ENCODE results near the gene MKNK1. TPM values are rescaled to one million over a fixed set of nuclear protein-coding genes. Genes with fewer than 3 reads are reported as not detected.

The MKNK1 gene
- total RNA-seq, 2 experiments from 2014 or later: 27.1 to 29.6 TPM

- no peak overlapping the region for H3K27ac ChIP-seq (ENCODE audit: low read depth in 1 of 2, low read length in 2 of 2)
- DNase-seq (no peak), ATAC-seq (ENCODE audit: poor library complexity) (no peak)
- intact Hi-C loops (cut with DNase I, micrococcal nuclease): no loop called here
- no peak overlapping the region for H3K27ac Mint-ChIP-seq
- no peaks in the 10 kb centered on the region for H3K36me3 Mint-ChIP-seq (ENCODE audit: low read depth)
- H3K27me3 ChIP-seq (ENCODE audit: control insufficient read depth in 1 of 2, insufficient read depth in 2 of 2, low read length in 2 of 2): peaks cover 7 to 30% of the 10 kb centered on the region in 2 experiments
- no peak overlapping the region for H3K4me3 Mint-ChIP-seq
- CTCF ChIA-PET: interaction anchor here (0.8 kb wide), 1 partner anchor 9 kb away, joined by 3 read pairs; no protein-coding TSS in a partner anchor
- no peaks in the 10 kb centered on the region for H3K9me3 Mint-ChIP-seq
- no peak for TF ChIP-seq CTCF (IDR thresholded peaks at IDR 0.05)
- no peak overlapping the region for H3K4me3 ChIP-seq (ENCODE audit: low read length)
- peaks cover 55% of the 10 kb centered on the region for H3K27me3 Mint-ChIP-seq
- H3K4me1 ChIP-seq (ENCODE audit: insufficient read depth, low read length): no peaks in the 10 kb centered on the region
- H3K36me3 ChIP-seq (ENCODE audit: insufficient read depth, low read length): no peaks in the 10 kb centered on the region
- H3K4me1 Mint-ChIP-seq (ENCODE audit: low read depth): no peaks in the 10 kb centered on the region
- no peaks in the 10 kb centered on the region for H3K9me3 ChIP-seq (ENCODE audit: control insufficient read depth in 1 of 2, insufficient read depth in 1 of 2, low read length in 2 of 2)
- POLR2A ChIA-PET: no interaction called here
Measured at GRCh38 chr1:46513536-46513935, 90.5 kb downstream of the MKNK1 start.

DNA sequence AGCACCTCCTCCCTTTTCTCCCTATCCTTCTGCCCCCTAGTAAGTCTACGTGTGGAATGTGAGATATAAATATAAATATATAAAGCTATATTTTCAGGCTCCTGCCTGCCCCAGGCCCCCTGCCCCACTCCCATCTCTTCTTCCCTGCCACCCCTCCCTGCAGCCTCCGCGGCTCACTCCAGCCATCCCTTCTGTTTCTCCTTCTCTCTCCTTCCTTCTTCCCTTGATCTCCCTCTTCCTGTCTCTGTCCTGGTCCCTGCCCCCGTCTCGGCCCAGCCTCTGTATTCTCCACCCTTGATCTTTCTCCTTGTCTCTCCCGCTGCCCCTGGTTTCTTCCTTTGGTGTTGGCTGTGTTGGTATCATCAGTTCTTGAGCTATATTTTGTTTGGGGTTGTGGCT is 91.3 kb downstream of the MKNK1 start:
- no peak overlapping the region for H3K4me3 Mint-ChIP-seq
- H3K36me3 Mint-ChIP-seq (ENCODE audit: low read depth): no peaks in the 10 kb centered on the region
- peaks cover 54% of the 10 kb centered on the region for H3K27me3 Mint-ChIP-seq
- intact Hi-C loops (cut with DNase I, micrococcal nuclease): no loop called here
- TF ChIP-seq CTCF (IDR thresholded peaks at IDR 0.05): no peak
- ChIA-PET CTCF (no interaction called here), POLR2A (no interaction called here)
- no peaks in the 10 kb centered on the region for H3K4me1 Mint-ChIP-seq (ENCODE audit: low read depth)
- Histone ChIP-seq H3K27me3 (ENCODE audit: control insufficient read depth in 1 of 2, insufficient read depth in 2 of 2, low read length in 2 of 2) (peaks cover 9 to 26% of the 10 kb centered on the region in 2 experiments), H3K4me1 (ENCODE audit: insufficient read depth, low read length) (no peaks in the 10 kb centered on the region), H3K9me3 (ENCODE audit: control insufficient read depth in 1 of 2, insufficient read depth in 1 of 2, low read length in 2 of 2) (no peaks in the 10 kb centered on the region), H3K36me3 (ENCODE audit: insufficient read depth, low read length) (no peaks in the 10 kb centered on the region), H3K4me3 (ENCODE audit: low read length) (no peak overlapping the region), H3K27ac (ENCODE audit: low read depth in 1 of 2, low read length in 2 of 2) (no peak overlapping the region)
- no peaks in the 10 kb centered on the region for H3K9me3 Mint-ChIP-seq
- no peak overlapping the region for H3K27ac Mint-ChIP-seq
- ATAC-seq (ENCODE audit: poor library complexity): no peak
- DNase-seq: no peak

GRCh38 chr1:46512135-46512791 is 91.8 kb downstream of the MKNK1 start:
- H3K27me3 Mint-ChIP-seq: peaks cover 53% of the 10 kb centered on the region

More at GRCh38 chr1:46512135-46512791, 91.8 kb downstream of the MKNK1 start:
- no peak for TF ChIP-seq CTCF (IDR thresholded peaks at IDR 0.05)
- ChIA-PET CTCF (no interaction called here), POLR2A (interaction anchor here (0.6 kb wide), 1 partner anchor 782 kb away, joined by 4 read pairs; no protein-coding TSS in a partner anchor)
- no peak overlapping the region for H3K4me3 ChIP-seq (ENCODE audit: low read length)
- no peaks in the 10 kb centered on the region for H3K36me3 ChIP-seq (ENCODE audit: insufficient read depth, low read length)
- H3K27ac ChIP-seq (ENCODE audit: low read depth in 1 of 2, low read length in 2 of 2): no peak overlapping the region
- no peaks in the 10 kb centered on the region for H3K4me1 ChIP-seq (ENCODE audit: insufficient read depth, low read length)
- ATAC-seq (ENCODE audit: poor library complexity): no peak
- no peaks in the 10 kb centered on the region for H3K9me3 Mint-ChIP-seq
- peaks cover 9 to 26% of the 10 kb centered on the region in 2 experiments for H3K27me3 ChIP-seq (ENCODE audit: control insufficient read depth in 1 of 2, insufficient read depth in 2 of 2, low read length in 2 of 2)
- no peak for DNase-seq
- no peak overlapping the region for H3K4me3 Mint-ChIP-seq
- H3K36me3 Mint-ChIP-seq (ENCODE audit: low read depth): no peaks in the 10 kb centered on the region
- no peak overlapping the region for H3K27ac Mint-ChIP-seq
- intact Hi-C loops (cut with DNase I, micrococcal nuclease): no loop called here
- no peaks in the 10 kb centered on the region for H3K9me3 ChIP-seq (ENCODE audit: control insufficient read depth in 1 of 2, insufficient read depth in 1 of 2, low read length in 2 of 2)
- H3K4me1 Mint-ChIP-seq (ENCODE audit: low read depth): no peaks in the 10 kb centered on the region

Data from CD4-positive, alpha-beta T cell (primary cell).